Measurements from ENCODE around the gene CDC42EP3.

Gene CDC42EP3

GRCh38 chr2:37683241-37683640 lies 11.8 kb upstream of the CDC42EP3 start:
- DNase-seq, result no peak

GRCh38 chr2:37682473-37682872 lies 11.0 kb upstream of the CDC42EP3 start:
- DNase-seq, result no peak

DNA sequence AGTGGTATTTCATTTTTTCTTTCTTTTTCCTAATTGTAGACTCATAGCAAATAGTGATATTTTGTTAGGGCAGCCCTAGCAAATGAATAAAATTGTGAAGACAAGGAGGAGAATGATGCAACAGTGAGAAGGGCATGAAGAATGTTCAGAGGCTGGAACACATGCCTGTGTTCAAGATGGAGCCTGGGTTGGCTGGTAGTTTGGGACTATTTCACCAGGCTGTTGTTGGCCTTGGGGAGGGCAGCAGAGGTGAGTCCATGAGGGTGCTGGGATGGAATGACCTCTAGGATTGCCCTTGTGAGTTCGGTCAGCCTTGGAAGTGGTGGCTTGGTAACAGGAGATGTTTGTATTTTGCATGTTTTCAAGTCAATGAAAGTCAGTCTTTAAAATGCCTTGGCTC lies 10.1 kb upstream of the CDC42EP3 start:
- no peak for DNase-seq

DNA sequence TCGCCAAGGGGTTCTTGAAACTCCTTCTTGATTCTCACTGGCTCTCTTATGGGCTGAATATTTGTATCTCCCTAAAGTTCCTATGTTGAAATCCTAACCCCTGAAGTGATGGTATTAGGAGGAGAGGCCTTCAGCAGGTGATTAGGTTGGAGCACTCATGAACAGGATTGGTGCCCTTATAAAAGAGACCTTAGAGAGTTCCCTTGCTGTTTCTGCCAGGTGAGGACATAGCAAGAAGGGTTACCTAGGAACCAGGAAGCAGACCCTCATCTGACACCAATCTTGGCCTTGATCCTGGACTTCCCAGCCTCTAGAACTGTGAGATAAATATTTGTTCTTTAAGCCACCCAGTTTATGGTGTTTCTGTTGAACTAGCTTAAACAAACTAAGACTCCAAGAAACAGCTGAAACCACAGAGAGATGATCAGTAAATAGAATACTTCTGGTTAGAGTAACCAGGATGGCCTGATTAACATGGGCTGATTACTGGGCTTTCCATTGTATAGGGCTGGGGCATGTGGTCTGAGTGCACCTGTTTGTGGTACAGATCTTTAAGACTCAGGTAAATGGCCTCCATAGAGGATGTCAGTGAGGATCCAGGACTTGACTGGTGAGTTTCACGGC lies 7.7 kb upstream of the CDC42EP3 start:
- DNase-seq, result no peak

DNA sequence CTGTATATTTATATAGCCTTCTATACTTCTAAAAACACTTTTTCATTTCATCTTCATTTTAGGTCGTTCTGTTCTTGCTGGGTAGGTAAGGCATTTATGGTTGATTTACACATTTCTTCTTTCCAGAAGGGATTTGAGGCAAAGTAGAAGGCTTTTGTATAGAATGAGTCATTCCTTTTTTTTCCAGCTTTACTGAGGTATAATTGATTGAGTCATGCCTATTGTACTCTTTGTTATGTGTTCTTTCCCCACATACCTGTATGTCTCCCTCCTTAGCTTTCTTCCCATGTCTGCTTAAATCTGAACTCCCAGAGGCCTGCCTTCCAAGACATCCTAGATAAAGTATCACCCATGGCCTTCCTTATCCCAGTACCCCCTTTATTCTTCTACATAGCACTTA lies 4.8 kb upstream of the CDC42EP3 start:
- no peak for DNase-seq

GRCh38 chr2:37674946-37675345 lies 3.5 kb upstream of the CDC42EP3 start:
- no peak for DNase-seq

- no peak for DNase-seq
Measured at GRCh38 chr2:37672870-37673184, 1.4 kb upstream of the CDC42EP3 start.

DNA sequence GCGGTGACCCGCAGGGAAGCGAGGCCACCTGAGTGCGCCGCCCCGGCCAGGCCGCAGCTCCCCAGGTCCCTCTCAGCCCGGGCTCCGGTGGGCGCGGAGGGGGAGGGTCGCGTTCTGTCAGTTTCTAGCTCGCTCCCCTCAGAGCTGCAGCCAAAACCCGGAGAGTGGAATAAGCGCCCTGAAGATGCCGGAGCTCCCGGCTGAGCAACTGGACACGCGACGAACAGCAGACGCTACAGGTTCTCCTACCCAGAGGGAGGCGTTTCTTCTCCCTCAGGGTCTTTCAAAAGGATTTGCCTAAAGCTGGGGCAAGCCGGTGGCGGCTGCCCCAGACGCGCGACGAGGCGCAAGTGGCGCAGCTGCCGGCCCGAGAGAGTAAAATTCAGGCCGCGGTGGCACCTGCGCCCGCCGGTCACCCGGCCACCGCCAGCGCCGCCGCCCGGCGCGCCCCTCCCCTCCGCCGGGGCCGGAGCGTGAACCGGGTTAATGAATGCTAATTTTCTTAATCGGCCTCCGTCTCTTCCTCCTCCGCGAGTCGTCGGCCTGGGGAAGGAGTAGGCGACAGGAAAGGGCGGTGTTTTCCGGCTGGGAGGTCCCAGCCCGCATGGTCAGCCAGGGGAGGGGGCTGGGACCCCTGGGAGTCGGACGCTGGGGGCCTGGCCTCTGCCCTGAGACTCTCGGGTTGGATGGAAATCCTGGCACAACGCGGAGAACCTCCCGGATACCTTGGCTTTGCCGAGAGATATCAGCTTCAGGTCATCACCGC lies 845 bp upstream of the CDC42EP3 start:
- DNase-seq, result peak; percentile 74

DNA sequence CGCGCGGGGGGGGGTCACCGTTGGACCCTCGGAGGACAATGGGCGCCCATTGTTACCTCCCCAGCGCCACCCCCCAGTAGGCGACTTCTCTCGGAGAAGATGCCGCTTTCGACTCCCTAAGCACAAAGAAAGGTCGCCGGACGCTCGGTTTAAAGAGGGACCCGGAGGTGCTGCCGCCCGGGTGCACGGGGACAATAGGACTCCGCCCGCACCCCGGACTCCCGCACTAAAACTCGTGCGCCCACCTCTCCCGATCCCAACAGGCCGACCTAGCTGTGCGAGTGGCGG lies 318 bp upstream of the CDC42EP3 start:
- DNase-seq, result no peak

- DNase-seq, result no peak
Measured at GRCh38 chr2:37670378-37671008, 949 bp downstream of the CDC42EP3 start.

DNA sequence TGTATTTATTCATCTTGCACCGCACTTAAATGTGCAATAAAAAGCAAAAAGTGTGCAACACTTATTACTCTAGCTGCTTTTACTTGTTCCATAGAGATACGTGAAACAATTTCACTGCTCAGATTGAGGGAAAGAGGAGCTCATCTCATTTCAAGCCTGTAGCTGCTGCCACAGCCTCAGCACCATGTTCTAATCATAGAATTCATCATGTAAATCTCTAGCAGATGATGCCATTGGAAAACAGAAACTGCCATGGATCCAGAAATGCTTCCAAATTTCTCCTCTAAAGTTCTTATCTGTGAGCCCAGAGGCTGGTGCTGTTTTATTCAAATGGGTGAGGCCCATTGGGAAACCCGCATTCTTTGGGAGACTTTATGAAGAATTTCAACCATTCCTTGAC lies 2.0 kb downstream of the CDC42EP3 start:
- DNase-seq, result no peak

DNA sequence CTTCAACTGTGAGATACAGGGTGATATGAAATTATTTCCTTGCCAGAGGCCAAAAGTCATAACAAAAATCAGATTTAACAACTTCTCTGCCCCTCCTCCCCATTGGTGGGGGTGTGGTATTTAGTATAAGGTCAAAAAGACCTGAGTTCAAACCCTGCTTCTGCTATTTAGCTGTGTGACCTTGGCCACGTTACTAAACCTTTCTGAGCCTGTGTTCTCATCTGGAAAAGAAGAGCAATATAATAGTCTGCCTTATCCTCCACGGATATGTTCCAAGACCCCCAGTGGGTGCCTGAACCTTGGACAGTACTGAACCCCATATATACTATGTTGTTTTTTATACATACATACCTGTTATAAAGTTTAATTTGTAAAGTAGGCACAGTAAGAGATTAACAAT lies 3.7 kb downstream of the CDC42EP3 start:
- DNase-seq, result no peak

DNA sequence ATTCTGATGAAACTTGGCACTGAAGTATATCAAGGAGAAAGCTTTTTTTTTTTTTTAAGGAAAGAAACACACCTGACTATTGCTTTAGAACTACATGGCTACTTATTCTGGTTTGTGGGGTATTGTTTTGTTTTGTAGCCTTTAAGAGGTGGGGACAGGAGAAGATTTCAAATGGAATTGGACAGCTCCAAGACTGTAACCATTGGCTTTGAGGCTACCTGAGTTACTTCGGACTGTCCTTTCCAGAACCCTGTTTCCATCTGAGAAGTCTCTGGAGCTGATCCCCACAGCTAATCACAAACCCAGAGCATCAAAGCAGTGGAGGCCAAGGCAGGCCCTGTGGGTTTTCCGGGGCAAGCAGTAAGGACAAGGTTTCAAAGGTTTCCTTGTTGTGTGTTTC lies 4.7 kb downstream of the CDC42EP3 start:
- DNase-seq, result no peak

GRCh38 chr2:37665604-37666362 lies 5.7 kb downstream of the CDC42EP3 start:
- DNase-seq, result no peak

- DNase-seq, result no peak
Measured at GRCh38 chr2:37665043-37665442, 6.4 kb downstream of the CDC42EP3 start.

DNA sequence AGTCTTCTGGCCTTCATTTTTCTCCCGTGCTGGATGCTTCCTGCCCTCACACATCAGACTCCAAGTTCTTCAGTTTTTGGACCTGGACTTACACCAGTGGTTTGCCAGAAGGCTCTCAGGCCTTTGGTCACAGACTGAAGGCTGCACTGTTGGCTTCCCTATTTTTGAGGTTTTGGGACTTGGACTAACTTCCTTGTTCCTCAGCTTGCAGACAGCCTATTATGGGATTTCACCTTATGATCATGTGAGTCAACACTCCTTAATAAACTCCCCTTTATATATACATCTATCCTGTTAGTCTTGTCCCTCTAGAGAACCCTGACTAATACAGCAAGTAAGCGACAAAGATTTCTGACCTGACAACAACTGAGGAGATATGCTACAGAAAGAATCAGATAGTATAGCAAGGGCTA lies 7.2 kb downstream of the CDC42EP3 start:
- DNase-seq, result peak; percentile 32

DNA sequence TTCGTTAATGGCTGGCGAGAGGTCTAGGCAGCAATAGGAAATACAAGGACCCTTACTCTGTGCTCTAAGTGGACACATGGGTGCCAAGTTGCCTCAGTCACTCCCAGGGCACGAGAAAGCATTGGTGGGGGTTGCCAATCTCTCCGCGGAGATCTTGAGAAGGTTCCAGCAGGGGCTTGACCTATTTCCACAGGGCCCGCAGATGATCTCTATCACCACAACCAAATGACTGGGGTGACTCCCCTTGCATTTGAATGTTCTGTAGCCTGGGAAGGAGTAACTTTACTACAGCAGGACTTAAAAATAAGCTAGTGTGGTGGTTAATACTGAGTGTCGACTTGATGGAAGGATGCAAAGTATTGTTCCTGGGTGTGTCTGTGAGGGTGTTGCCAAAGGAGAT lies 8.1 kb downstream of the CDC42EP3 start:
- DNase-seq, result no peak

- no peak for DNase-seq
Measured at GRCh38 chr2:37659723-37660122, 11.7 kb downstream of the CDC42EP3 start.

DNA sequence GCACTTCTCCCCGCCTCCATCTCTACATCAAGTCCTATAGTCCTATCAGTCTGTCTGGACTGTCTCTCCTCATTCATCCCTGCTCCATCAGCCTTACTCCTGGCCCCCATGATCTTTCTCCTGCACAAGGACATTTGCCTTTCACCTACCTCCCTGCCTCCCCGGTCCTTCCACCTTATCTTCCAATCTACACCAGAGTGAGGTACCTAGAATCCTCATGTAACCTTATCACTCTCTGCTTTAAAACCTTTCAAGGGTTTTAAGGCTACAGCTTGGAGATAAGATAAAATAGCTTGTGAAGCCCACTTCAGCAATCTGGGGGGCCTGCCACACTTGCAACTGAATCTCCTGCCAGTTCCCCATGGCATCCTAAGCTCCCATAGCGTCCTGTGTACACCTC lies 12.8 kb downstream of the CDC42EP3 start:
- no peak for DNase-seq

- no peak for DNase-seq
Measured at GRCh38 chr2:37657471-37657870, 14.0 kb downstream of the CDC42EP3 start.

- DNase-seq, result no peak
Measured at GRCh38 chr2:37656512-37657423, 14.7 kb downstream of the CDC42EP3 start.

DNA sequence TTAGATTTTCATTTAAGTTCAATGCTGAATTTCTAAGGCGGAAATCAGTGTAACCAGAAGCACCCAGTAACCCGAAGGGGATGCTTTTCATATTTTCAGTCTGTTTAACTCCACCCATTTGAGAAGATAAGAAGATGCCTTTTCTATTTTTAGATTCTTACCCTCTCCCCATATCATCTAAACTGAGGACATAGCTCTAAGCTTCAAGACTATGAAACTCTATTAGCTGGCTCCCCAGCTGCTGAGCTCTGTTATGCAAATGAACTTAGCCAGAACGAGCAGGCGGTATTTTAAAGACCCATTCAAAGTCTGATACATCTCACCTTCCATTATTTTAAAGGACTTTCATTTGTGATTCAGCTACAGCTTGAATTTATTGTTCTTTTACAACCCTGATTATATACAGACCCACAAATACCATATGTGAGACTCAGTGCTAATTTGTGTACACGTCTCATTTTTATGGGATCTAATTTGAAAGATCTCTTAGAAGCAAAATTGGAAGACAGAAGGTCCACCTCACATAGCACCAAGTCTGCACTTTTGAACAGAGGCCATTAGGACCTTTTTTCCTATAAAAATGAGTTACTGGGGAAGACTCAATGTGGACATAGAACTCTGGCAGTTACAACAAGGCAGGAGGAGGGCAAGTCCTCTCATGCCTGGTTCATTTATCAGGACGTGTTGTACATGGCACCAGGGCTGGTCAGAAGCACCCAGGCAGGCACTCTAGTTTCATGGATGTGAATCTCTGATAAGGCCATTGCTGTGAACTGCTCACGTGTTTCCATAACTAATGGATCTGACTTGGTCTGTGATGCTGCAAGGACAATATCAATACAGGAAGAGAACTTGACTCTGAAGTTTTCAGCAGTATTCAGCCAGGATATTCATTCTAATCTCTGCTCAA lies 16.3 kb downstream of the CDC42EP3 start:
- no peak for DNase-seq
